GM21717 (cell line): Measurements from ENCODE around the gene TEX2.
"Not testable (repeated sequence)": the region's sequence is repeated elsewhere in the genome, so short reads cannot be mapped to it uniquely, and the experiment has no call there.

ENCODE experiments used
- ATAC-seq: cut with Tn5 transposase; IDR thresholded peaks from one replicate; pipeline ENCODE4 v1.9.1; 2021; ENCODE audit warnings: mild to moderate bottlenecking, moderate library complexity; ENCODE audit not compliant: unreplicated experiment

Gene TEX2

DNA sequence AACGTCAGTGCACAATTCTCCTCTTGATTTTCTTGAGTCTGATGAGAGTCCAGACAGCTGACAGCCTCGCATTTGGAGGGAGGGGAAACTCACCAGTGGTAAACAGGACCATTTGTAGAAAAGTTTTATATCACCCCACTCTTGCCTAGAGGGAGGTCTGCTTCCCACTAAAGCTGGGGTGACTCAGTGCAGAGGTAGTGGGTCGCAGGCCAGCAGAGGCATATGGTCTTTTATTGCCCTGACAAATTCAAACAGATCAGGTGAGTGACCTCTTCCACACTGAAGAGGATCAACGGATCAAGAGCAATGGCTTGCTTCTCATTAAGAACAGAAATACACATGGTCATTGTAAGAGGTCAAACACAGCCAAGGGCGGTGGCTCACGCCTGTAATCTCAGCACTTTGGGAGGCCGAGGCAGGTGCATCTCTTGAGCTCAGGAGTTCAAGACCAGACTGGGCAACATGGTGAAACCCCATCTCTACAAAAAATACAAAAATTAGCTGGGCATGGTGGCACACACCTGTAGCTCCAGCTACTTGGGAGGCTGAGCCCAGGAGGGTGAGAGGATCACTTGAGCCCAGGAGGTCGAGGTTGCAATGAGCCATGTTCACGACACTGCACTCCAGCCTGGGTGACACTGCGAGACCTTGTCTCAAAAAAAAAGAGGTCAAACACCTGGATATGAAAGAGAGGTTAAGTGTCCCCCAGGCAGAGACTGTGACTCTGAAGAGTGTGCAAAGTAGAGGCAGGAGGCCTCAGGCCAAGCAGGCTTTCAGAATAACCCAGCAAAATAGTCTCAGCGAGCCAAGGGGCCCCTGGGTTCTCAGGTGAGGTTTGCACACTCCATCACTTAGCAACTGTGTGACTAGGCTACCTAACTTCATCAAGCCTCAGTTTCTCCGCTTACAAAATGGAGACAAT lies 76.6 kb downstream of the TEX2 start:
- no peak for ATAC-seq

GRCh38 chr17:64185557-64185956 lies 77.5 kb downstream of the TEX2 start:
- ATAC-seq: not testable (repeated sequence)

DNA sequence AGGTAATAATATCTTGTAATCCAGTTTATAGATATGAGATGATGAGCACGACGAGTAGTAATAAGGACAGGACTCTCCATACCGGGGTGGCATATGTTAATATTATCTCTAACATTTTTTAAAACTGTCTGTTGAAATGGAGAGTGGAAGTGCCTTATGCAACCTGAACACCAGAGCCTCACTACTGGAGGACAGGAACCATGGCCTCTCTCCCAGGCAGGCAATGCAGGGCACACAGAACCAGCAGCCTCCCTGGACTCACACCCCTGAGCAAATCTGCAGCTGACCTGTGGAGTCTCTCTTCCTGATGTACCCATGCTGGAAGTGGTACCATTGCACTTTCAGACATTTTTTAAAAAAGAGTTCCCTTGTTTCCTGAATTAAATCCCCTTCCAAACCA lies 78.0 kb downstream of the TEX2 start:
- no peak for ATAC-seq

DNA sequence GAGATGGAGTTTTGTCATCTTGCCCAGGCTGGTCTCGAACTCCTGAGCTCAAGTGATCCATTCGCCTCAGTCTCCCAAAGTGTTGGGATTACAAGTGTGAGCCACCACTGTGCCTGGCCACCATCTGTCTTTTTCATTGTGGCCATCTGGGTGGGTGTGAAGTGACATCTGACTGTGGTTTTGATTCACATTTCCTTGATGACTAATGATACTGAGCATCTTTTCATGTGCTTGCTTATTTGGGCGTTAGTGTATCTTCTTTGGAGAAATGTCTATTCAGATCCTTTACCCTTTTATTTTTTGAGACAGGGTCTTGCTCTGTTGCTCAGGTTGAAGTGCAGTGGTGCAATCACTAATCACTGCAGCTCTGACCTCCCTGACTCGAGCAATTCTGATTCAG lies 79.2 kb downstream of the TEX2 start:
- ATAC-seq: no peak

DNA sequence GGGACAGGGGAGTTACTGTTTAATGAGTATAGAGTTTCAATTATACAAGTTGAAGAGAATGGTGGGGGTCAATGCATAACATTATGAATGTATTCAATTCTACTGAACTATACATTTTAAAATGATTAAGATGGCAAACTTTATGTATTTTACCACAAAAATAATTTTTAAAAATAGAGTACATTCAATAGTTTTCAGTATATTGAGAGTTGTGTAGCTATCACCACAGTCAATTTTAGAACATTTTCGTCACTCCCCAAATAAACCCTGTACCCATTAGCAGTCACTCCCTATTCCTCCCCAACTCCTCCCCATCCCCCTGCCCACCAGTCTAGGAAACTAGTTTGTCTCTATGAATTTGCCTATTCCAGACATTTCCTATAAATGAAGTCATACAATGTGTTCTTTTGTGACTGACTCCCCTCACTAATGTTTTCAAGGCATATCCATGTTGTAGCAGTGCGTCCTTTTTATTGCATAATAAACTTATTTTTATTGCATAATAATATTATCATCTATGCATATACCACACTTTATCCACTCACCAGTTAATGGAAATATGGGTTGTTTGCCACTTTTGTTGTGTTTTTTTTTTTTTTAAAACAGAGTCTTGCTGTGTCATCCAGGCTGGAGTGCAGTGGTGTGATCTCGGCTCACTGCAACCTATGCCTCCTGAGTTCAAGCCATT lies 80.6 kb downstream of the TEX2 start:
- no peak for ATAC-seq

GRCh38 chr17:64180089-64181073 lies 82.7 kb downstream of the TEX2 start:
- ATAC-seq: no peak

GRCh38 chr17:64179024-64179423 lies 84.0 kb downstream of the TEX2 start:
- not testable (repeated sequence) for ATAC-seq

DNA sequence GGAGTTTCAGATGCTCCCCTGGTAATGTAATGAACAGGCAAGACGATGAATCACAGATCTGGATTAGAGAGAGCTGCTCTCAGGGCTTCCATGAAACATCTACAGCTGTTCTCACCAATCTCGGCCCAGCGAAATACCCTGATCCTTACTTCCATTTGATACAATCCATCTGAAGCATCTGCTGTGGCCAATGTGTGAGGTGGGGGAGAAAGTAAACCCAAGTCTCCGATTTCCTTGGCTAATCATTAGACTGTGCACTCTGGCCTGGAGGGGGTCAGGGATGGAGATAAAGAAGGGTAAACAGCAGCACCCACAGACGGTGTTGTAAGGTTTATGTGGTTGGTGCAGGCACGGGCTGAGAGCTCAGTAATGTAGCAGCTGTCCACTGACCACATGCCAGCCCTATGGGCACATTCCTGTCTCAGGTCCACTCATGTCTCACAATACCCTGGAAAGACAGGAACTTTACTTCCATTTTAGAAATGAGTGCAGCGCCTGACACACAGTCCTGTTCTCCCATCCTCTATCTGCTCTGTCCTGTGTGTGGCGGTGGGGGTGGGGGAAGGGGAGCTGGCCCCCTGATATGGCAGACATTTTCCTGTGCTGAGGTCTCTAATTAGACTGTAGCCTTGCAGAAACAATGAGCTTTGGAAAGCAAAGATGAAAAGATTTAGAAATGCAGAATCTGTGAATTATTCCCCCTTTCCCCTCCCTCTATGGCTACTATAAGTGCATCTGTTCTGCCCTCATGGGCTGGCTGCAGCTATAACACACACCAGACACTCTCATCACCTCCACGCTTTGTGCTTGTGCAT lies 84.8 kb downstream of the TEX2 start:
- no peak for ATAC-seq

GRCh38 chr17:64177311-64178010 lies 85.6 kb downstream of the TEX2 start:
- ATAC-seq: no peak

GRCh38 chr17:64176556-64176955 lies 86.5 kb downstream of the TEX2 start:
- ATAC-seq: no peak

- no peak for ATAC-seq
These were observed 88.2 kb downstream of the TEX2 start for GRCh38 chr17:64174686-64175456.

GRCh38 chr17:64173646-64174045 lies 89.4 kb downstream of the TEX2 start:
- no peak for ATAC-seq

GRCh38 chr17:64172510-64172909 lies 90.5 kb downstream of the TEX2 start:
- no peak for ATAC-seq

GRCh38 chr17:64171041-64171440 lies 92.0 kb downstream of the TEX2 start:
- no peak for ATAC-seq

DNA sequence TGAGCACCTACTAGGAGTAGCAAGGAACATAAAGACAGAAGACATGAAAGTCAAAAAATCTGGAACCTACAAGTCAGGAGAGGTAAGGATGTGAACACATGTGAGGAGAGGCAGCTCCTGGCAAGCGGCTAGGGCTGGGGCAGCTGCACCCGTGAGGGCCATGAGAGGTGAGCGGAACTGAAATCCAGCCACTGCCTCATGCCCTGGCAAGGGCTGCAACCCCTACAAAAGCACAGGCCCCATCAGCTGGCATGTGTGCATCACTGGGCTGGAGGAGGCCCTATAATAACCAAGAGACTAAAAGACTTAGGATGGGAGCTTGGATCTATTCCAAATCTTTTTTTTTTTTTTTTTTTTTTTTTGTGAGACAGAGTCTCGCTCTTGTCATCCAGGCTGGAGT lies 92.8 kb downstream of the TEX2 start:
- ATAC-seq: no peak

DNA sequence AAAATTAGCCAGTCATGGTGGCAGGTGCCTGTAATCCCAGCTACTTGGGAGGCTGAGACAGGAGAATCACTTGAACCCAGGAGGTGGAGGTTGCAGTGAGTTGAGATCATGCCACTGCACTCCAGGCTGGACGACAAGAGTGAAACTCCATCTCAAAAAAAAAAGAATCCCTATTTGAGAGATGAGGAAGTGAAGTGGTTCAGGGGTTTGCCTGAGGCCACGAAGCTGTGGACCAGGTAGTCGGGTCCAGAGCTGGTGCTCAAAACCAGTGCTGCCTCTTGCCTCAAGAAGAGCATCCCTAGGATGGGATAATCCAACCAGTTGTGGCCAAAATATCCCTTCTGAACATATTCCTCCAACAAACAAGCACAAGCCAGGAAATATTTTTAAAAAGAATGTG lies 95.4 kb downstream of the TEX2 start:
- ATAC-seq: not testable (repeated sequence)

- ATAC-seq: no peak
These were observed 96.2 kb downstream of the TEX2 start for GRCh38 chr17:64166876-64167275.

GRCh38 chr17:64165347-64165746 lies 97.7 kb downstream of the TEX2 start:
- ATAC-seq: no peak
